Peyer's patch (tissue), 4 donors: ENCODE results near the gene GNB1L.

ENCODE experiments used
- POLR2A ChIP-seq, 2 donors: fragments of 450-650 bp; IDR thresholded peaks; one replicate each; pipeline ENCODE4 v1.5.1; 2017; ENCODE audit warnings: antibody characterized with exemption in 2 of 2, mild to moderate bottlenecking in 2 of 2, moderate library complexity in 2 of 2
- TF ChIP-seq, protein P1 (sequence below), 6 experiments: fragments of 450-650 bp in 4 of 6; fragments of 200-600 bp in 2 of 6; sonication (generic) in 1 of 6; IDR thresholded peaks; one replicate each; pipeline ENCODE4 v1.5.1; 2017 to 2019; ENCODE audit warnings: antibody characterized with exemption in 6 of 6, mild to moderate bottlenecking in 3 of 6, moderate library complexity in 1 of 6

DNA sequence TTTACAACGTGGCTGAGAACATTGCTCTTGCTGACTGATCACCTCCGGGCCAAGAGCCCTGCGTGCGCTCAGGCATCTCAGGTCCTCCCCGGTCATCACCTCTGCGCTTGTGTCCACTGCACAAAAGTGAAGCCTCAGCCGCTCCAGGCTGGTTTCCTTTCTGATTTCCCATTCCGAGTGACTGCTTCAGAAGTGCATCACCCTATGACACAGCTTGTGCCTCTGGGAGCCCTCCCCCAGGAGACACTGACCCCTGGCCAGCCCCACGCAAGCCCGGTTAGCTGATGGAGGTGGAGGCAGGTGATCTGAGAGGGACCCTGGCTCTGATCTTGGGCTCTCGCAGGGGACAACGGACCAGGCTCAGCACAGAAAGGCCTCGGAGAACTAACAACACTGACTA is 38.3 kb upstream of the GNB1L start:
- TF ChIP-seq, protein P1, sequence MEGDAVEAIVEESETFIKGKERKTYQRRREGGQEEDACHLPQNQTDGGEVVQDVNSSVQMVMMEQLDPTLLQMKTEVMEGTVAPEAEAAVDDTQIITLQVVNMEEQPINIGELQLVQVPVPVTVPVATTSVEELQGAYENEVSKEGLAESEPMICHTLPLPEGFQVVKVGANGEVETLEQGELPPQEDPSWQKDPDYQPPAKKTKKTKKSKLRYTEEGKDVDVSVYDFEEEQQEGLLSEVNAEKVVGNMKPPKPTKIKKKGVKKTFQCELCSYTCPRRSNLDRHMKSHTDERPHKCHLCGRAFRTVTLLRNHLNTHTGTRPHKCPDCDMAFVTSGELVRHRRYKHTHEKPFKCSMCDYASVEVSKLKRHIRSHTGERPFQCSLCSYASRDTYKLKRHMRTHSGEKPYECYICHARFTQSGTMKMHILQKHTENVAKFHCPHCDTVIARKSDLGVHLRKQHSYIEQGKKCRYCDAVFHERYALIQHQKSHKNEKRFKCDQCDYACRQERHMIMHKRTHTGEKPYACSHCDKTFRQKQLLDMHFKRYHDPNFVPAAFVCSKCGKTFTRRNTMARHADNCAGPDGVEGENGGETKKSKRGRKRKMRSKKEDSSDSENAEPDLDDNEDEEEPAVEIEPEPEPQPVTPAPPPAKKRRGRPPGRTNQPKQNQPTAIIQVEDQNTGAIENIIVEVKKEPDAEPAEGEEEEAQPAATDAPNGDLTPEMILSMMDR (IDR thresholded peaks at IDR 0.05) = no peak
- TF ChIP-seq POLR2A (IDR thresholded peaks at IDR 0.05) = no peak
